Fibroblast of peridontal ligament (primary cell): Measurements from ENCODE around the gene SCN3A.

Experiments used
- DNase-seq: peaks from one replicate; pipeline ENCODE4 v3.0.0-alpha.2; 2010; ENCODE audit errors: extremely low read depth

SCN3A gene

DNA sequence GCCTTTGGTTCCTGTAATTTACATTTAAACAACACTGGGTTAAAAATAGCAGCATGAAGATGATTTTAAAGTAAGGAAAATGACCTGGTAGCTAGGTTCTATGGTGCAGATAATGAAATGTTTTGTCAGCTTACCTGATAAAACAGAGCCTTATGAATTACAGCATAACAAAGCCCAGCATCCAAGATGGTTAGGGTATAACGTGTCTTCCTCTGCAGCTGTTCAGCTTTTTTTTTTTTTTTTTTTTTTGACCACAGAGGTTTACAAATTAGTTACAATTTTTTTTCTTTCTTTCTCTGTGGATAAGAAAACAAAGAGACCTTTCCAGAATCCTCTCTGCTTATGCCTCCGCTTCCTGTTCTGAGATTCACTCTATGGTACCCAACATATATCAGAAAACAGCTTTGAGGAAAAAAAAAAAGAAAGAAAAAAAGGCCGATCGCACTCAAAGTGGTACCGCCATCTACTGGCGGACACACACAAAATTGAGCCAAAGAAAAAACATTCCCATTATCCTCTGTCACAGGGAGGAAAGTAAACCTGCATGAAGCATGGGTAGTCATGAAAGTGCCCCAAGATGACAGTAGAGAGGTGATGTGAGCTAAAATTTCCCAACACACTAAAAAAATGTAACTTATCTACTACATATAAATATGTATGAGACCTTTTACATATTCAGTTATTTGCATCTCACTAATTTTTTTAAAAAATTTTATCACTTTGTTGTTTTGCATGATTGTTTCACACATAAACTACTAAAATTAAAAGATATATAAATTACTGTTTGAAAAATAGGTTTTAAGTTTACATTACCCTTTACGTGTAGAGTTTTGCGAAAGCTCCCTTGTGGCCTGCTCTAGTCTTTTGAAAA lies at the start of gene SCN3A:
Gene SCN3A, minus strand, starts transcription at position 362 of the 871 bp plus-strand sequence. CDS start 27,656 bp downstream, outside the sequence.
- DNase-seq = peak; percentile 59

DNA sequence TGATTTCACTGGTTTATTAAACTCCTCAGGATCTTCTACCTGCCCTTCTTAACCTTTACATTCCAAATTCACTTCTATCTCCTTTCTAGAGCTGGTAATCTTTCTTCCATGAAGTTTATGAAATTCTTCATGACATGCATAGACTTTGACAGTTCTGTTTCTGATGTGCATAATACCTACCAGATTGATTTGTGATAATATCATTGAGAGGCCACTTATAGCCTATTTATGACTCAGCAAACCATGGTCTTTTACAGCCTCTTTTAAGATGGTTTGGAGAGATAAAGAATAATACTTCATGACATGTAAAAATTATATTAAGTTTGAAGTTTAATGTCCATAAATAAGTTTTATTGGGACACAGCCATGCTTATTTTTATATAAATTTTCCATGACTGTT lies 49.3 kb upstream of the SCN3A start:
- DNase-seq = no peak

DNA sequence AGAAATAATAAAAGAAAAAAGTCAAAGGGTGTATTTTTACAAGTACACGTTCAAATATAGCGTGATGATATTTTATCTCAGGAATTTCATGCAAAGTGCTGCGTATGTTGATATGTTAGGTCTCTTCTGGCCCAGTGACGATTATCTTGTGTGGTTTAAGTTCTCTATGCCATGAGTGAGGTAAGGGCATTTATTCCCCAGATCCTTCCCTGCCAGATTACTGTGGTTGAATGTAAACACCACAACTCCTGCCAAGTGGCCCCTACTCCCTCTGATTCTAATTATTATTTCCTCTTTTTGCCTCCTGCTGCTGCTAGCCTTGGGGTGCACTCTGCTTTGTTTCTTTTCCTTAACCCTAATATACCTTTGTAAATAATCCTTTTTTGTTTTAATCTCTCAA lies 47.5 kb upstream of the SCN3A start:
- peak; percentile 7 for DNase-seq

DNA sequence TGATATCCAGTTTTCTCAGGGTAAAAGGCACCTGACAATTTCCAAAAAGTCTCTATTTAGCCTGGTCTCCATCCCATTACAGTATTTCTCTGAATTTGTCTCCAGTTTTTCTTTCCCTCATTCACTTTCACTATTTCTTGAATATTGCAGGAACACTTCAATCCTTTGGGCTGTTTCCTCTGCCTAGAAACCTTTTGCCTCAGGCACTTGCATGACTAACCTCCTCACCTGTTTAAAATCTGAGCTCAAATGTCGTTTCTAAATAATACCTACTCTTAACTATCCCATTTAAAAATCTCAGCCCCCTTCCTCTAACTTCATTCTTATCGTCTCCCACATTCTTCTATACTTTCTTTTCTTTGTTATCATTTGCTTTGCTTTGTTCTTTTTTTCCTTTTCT lies 44.4 kb upstream of the SCN3A start:
- no peak for DNase-seq

DNA sequence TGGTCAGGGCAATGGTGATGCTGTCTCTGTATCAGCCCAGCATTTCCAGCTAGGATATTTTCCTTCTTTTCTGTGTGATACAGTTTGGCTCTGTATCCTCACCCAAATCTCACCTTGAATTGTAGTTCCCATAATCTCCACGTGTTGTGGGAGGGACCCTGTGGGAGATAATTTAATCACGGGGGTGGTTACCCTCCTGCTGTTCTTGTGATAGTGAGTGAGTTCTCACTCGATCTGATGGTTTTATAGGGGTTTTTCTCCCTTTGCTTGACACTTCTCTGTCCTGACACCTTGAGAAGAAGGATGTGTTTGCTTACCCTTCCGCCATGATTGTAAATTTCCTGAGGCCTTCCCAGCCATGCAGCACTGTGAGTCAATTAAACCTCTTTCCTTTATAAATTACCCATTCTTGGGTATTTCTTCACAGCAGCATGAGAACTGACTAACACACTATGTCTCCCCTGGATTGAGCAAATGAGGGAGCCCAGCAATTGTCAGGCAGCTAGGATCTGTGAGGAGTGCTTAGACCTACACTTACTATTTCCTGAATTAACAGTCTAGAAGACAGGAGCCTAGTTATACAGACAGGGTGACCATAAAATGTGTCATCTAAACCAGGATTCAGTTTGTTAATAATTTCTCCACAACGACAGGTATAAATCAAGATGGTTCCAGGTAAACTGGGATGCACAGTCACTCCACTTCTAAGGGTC lies 41.4 kb upstream of the SCN3A start:
- DNase-seq = no peak

DNA sequence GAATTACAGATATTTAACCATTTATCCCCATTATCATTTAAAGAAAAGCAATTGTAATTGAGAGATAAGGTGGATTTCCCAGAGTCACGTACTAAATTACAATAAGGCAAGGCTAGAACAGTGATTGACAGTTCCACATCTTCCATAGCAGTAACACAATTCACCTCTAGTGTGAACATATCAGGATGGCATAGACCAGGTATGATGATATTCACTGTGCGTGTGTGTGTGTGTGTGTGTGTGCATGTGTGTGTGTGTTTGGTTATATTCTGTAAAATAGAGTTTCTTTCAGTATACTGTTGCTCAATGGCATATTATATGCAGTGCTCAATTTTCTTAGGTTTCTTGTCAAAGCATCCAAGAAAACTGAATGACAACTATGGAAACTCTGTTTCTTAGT lies 37.1 kb upstream of the SCN3A start:
- no peak for DNase-seq

DNA sequence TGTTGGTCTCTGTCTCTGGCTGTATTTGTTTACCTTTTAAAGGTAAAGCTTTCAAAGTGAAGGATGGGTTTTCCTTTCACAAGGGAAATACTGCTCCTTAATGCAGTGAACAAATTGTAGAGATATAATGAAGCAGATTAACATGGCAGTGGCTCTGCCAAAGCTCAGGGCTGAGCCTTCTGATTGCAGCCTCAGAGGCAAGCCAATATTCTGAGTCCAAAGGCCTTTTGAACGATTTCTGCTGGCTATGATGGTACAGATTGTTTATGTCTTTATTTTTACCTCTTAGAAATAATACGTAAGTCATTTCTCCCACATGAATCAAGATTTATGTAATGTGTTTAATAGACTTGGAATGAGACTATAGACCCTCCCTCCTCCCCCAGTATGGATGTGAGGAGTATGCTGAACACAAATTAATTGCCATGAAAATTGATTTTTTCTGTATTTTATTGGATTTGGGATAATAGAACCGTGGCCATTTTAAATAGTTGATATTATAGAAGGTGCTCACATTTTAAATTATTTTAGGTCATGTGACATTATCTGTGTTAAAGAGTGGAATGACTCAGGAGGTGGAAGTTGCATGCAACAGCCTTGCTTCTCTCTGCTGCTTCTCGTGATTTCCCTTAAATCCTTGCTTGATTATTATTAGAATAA lies 36.1 kb upstream of the SCN3A start:
- no peak for DNase-seq

DNA sequence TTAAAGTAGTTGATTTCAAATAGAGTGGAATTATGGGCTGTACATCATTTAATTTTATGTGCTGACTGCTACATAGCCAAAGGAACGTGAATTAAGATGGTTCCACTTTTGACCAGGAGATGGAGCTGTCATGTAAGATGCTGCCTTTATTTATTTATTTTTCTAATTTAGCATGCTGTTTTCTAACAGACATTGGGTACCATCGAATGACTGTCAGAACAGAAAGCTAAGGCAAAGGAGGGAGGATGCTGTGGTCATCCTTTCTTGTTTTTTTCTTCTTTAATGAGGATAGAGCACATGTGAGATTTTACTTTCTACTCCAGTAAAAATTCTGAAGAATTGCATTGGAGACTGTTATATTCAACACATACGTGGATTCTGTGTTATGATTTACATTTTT lies 35.4 kb upstream of the SCN3A start, which contains the start of gene SCN2A:
Gene SCN2A, plus strand, starts transcription at position 185 of the 400 bp plus-strand sequence. CDS start 56,410 bp downstream, outside the sequence.
- DNase-seq = peak; percentile 77

DNA sequence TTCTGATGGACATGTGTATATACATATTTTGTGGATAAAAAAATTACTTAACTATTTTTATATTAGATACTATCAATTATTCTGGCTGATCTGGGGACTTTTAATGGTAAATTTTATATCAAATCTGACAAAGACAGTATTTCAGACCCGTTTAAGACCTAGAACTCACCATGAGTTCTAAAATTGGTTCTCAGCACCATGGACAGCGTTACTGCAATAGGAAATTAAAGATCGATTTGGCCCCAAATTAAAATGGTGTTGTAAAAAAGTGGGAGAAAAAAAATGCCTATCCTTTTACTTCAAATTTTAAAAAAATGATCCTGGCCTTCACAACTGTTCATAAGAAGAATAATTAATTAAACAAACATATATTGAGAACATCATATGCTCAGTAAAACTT lies 34.4 kb upstream of the SCN3A start:
- DNase-seq = peak; percentile 57

DNA sequence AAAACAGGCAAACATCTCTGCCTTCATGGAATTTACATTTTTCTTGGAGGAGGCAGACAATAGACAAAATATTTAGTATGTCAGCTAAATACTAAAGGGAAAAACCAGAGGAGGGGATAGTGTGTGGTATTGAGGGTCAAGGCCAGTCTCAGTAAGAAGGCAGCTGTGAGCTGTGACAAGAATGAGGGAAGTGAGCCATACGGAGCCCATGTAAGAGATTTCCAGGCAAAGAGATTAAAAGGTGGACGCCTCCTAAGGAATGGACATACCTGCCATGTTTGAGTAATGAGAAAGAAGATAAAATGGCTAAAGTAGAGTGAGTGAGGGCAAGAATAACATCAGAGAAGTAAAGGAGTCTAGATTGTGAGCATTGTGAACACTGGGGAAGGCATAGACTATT lies 33.2 kb upstream of the SCN3A start:
- no peak for DNase-seq

DNA sequence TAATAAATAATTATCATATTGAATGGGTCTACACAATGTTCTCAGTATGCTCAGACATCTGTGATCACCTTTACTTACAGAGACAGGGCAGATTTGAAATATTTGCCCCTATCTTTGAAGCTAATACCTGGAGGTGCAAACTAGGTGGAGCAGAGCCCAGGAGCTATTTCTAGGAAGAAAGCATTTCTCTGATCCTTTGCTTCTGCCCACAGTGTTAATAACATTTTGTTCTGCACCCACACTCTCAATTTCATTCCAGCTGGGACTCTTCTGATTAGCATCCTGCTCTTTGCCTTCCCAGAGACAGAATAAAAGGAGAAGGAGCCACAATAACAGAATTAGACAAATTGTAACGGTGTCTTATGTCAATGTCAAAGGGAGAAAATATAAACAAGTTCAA lies 23.7 kb upstream of the SCN3A start:
- no peak for DNase-seq

DNA sequence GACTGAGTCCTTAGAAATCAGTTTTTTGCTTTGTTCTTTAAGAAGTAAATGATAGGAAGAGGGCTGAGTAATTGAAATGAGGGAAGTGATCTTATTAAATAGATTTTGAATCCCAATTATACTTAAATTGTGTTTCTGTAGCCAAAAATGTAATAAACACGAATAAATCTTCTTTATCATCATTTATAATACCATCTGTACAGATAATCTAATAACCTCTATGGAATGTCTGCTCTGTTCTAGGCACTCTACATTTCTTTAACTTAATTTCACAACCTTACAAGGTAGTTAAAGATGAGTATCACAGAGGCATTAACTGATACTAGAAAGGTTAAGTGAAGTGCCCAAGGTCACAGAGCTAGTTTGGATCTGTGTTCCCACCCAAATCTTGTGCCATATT lies 21.1 kb upstream of the SCN3A start:
- DNase-seq = no peak

DNA sequence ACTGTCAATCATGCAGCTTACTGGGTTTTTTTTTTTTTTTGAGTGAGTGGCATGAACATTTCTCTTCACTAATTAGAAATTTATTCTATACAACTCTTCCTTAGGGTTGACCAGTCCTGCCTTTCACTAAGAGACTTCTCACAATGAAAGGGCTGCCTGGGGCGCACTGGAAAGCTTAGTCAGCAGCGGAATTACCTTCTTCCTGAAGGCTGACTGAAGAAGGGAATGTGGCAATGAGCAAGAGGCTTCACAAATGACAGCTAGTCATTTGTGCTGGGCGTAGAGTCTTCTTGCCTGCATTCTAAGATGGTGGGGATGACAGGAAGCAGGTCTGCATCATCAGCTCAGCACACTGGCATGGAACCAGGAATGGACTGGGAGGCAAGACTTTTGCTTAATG lies 15.6 kb upstream of the SCN3A start:
- no peak for DNase-seq

DNA sequence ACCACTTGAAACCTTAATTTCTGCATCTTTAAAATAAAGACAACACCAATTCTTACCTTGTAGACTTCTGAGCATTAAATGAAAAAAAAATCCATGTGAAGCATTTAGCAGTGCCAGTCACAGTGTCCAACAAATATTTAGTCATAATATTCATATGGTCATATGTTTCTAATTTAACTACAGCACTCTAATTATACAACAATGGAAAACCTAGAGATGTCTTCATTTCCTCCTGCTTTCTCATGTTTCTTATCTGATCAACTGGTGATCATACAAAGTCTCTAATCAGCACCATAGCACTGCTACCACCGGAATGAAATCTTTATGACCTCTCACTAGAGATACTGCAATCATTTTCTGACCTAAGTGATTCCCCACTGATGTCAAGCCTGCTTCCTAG lies 10.2 kb upstream of the SCN3A start:
- DNase-seq = no peak

DNA sequence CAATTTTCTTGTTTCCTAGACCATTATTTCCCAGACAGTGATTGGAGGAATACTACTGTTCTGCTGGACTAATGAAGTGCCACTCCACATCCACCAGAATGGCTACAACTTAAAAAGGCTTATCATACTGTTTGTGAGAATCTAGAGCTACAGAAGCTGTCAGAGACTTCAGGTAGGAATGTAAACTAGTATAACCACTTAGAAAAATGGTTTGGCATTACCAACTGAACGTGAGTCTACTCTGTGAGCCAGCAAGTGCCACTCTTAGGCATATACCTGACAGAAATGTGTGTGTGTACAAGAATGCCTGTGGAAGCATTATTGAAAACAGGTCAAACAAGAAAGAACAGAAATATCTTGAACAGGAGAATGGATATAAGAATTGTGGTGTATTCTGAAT lies 4.2 kb upstream of the SCN3A start:
- no peak for DNase-seq

DNA sequence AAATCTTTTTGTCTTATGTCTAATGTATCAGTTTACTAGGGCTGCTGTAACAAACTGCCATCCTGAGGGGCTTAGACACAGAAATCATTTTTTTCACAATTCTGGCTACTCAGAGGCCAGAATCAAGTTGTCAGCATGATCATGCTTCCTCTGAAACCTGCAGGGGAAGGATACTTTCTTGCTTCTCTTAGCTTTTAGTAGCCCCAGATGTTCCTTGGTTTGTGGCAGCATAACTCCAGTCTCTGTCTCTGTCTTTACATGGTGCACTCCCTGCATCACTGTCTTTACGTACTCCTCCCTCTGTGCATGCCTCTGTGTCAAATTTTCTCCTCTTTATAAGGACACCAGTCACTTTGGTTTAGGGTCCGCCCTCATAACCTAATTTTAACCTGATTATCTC lies 2.0 kb upstream of the SCN3A start:
- DNase-seq = no peak

DNA sequence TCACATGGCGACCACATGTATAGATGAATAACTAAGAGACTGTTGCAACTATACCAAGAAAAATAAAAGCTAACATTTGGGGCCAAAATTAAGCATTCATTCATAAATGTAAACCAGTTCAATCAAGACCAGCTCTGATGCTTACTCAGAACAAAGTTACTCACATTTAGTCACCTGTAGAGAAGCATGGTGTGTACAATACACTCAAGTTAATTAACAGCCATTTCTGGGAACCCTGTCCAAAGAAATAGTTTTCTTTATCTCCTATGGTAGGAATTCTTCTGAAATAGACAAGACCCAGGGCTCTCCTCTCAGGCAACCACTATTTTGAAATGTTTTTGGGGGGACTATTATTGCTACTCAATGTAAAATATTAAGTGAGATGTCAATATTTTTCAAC lies 1.6 kb downstream of the SCN3A start:
- DNase-seq = no peak

DNA sequence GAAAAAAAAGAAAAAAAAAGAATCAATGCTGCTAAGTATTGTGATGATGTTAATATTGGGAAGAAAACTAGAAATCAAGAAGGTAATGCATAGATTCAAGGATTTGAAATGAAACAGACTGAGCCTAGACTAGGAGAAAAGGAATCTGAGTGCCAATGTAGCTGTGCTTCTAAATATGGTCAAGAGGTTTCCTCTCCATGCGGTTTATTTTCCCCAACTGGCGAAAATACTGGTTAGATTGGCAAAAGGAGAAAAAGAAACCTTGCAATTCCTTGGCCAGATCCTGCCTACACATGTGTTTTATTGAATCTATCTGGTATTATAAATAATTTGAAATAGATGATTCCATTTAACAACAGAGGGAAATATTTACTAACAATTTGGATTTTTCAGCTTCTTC lies 5.7 kb downstream of the SCN3A start:
- DNase-seq = no peak

DNA sequence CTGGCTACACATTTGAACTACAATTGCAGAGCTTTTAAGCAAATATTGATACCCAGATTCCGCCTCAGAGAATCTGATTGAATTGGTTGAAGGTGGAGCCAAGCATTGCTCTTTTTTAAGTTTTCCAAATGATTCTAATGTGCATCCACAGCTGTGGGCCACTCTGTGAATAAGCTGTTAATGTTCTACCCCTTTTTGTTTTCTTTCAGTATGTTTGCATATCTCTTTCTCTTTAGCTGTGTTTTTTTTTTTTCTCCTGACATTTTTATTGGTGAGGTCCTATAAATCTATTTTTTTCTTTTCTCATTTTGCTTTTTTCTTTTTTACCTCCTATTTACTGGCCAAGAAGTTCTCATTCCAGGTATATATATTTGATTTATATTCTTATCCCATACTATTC lies 6.5 kb downstream of the SCN3A start:
- no peak for DNase-seq

DNA sequence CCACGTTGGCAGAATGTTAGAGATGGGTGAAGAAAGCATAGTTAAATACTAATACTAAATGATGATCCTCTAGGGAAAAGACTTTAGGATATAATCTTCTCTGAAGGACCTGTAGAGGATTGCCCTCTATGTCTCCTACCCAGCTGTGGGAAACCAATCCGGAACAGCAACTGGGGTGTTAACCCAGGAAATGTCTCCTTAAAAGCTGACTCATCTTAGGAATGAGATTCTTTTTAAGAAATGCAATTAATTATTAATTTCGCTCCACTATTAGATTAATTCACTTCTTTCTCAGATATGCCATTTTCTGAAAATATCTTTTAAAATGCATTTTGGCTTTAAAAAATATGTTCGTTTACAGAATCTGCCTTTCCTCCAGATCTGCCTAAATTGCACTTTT lies 7.4 kb downstream of the SCN3A start:
- DNase-seq = no peak

DNA sequence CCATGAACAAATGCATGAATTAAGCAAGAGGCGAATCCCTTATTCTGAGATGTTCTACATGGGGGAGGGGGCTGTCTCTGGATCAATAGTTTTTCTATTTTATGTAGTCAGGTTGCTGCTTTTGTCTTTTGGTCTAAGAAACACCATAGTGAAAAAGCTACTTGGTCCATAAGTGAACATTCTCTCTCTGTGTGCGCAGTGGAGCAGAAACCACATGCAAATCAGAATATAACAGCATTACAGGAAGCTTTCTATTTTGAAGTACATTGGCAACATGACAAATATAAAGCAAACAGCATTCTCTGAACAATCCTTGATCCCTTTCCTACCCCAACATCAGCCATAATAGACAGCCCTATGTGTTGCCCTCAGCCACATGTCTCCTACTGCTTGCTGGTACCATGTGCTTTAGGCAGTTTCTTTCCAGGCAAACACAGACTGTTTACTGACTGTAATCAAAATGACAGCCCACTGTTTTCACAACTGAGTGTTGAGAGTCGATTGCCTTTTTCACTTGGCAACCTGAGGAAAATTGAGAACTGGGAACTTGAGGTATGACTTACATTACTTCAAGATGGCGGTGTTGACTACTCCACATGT lies 10.6 kb downstream of the SCN3A start:
- DNase-seq = no peak

DNA sequence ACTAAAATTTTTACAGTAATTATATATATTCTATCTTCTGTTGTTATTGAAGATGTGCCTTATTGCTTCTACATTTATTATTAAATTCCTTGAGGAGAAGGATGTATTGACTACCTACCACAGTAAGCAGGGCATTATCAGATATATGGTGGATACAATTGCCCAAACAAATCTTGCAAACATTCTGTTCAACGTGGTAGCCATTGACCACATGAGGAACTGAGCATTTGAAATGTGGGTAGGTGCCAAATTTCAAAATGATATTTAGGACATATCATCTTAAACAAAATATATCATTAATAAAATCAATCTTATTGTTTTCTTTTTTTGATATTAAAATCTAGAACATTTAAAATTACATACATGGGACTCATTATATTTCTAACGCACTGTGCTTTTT lies 11.1 kb downstream of the SCN3A start:
- no peak for DNase-seq
